HG02885 (cell line): ENCODE data around the gene VPS25.

Experiments used
- ATAC-seq: cut with Tn5 transposase; IDR thresholded peaks from one replicate; pipeline ENCODE4 v1.9.1; 2021; ENCODE audit warnings: mild to moderate bottlenecking; ENCODE audit not compliant: unreplicated experiment, poor library complexity

The VPS25 gene

GRCh38 chr17:42792545-42792944, 19.3 kb downstream of the VPS25 start:
- no peak for ATAC-seq

DNA sequence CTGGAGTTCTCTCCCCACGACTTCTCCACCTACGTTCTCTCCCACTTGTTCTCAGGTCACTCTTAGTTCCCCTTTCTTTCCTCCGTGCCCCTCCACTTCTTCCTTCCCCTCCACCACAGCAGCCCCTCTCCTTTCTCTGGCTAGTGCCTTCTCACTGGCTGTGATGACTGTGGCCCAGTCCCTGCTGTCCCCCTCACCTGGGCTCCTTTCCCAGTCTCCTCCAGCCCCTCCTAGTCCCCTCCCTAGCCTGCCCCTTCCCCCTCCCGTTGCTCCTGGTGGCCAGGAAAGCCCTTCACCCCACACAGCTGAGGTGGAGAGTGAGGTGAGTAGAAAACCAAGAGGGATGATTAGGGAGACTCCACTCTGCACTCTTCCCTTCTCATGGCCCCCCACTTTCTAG, 21.8 kb downstream of the VPS25 start:
- no peak for ATAC-seq

GRCh38 chr17:42795465-42795864, 22.2 kb downstream of the VPS25 start:
- no peak for ATAC-seq

DNA sequence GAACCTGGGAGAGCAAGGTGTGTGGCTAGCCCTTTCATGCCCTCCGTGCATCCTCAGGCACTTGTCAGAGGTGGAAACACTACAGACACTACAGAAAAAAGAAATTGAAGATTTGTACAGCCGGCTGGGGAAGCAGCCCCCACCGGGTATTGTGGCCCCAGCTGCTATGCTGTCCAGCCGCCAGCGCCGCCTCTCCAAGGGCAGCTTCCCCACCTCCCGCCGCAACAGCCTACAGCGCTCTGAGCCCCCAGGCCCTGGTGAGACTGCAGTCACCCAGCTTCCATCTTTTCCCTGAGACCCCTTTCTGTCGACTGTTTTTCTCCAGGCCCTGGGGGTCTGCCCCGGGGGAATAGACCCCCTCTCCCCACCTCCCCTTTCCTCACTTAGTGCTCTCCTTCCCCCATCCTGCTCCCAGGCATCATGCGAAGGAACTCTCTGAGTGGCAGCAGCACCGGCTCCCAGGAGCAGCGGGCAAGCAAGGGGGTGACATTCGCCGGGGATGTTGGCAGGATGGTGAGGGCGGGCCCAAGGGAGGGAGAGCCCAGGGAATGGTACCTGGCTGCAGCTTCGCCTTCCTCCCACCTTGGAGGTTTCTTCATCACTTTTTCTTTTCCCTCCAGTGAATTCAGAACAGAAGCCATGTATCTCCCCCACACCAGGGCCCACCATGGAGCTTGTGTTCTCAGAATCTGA, 23.0 kb downstream of the VPS25 start:
- no peak for ATAC-seq

GRCh38 chr17:42797067-42798007, 24.1 kb downstream of the VPS25 start:
- ATAC-seq = no peak

- ATAC-seq = no peak
Observed at GRCh38 chr17:42798011-42798382, 24.7 kb downstream of the VPS25 start.

DNA sequence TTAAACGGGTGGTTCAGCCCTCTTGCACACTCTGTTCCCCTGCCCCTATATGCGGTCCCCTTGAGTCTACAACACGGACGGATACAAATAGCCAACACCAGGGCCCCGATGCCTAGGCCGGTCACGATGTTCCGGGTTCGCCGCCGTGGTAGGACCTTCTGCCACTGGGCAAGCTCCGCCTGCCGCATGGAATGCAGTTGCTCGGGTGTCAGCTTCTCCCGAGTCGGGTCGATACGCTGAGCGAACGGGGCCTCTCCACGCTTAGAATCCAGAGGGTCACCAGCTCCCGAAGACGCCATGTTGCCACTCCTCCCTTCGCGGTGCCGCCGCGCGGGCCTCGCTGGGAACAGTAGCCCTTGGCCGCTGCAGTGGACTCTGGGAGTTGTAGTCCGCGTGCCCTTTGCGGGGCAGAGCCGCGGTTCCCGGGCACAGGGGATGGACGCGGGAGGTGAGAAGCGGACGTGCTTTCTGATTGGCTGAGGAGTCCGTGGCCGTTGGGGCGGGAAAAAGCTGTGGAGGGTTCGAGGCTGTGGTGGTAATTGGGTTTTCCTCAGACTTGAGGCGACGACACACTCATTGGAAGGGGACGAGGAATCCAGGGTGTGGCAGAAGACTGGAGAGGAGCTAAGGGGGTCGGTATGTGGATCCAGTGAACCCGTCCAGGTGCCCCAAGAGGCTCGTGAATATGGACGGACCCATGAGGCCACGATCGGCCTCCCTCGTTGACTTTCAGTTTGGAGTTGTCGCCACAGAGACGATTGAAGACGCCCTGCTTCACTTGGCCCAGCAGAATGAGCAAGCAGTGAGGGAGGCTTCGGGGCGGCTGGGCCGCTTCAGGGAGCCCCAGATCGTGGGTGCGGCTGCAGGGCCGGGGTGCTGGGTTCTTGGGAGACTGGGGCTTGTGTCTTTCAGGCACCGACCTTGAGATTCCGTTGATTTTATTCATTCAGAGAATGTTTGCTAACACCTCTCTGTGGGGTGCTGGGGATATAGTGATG, 25.4 kb downstream of the VPS25 start, which contains the start of the genes CNTD1 and COA3:
Gene CNTD1 (plus strand): TSS at position 479 of the 998 bp plus-strand sequence. CDS start 207 bp downstream, at position 686.
Gene COA3 (minus strand): TSS at position 322 of the 998 bp plus-strand sequence. CDS start 23 bp downstream, at position 299.
- ATAC-seq = peak; percentile 85

DNA sequence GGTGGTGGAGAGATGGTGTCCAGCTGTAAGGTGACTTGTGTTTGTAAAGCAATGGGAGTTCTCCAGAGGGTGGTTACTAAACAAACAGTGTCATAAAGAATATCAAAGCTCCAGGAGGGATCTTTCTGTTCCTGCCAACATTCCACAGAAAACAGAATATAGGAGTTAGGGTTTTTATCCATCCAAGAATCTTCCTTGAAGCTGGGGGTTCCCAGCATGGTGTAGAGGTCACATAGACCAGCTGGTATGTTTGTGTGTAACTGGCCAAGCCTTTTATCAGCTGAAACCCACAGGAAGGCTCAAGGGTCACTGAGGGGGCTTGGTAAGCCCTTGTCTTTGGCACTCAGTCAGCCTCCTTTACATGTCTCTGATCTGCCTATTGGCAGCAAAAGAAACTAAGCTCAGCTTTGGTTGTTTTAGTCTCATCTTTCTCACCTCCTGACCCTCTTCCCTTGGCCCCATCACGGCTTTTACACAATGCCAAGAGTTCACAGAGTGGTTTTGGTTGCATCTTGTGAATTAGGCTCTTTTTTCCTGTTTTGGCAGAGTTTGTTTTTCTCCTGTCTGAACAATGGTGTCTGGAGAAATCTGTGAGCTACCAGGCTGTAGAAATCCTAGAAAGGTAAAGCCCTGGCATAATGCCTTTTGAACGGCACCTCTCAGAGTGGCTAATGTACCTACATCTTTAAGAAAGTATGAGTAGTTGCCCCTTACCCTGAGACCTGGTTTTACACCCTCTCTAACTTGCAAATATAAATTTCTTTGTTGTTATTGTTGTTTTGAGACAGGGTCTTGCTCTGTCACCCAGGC, 30.0 kb downstream of the VPS25 start:
- ATAC-seq = no peak

DNA sequence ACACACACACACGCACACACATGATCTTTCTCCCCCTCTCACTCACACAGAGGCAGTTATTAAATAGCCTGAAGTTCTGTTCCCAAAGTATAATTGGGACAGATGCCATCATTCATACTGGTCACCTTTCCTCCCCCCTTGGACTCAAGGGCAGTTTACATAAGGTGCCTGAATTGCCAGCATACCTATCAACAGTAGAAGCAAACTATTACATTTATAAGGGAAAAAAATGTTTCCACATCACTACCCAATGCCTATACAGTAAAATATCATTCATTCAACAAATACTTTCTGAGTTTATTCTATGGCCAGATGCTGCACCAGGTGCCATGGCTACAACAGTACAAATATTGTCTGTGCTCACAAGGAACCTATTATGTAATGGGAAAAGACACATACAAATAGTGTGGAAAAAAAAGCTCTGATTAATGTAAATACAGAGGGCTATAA, 31.7 kb downstream of the VPS25 start:
- ATAC-seq = no peak

- ATAC-seq = no peak
Observed at GRCh38 chr17:42806249-42806648, 33.0 kb downstream of the VPS25 start.

DNA sequence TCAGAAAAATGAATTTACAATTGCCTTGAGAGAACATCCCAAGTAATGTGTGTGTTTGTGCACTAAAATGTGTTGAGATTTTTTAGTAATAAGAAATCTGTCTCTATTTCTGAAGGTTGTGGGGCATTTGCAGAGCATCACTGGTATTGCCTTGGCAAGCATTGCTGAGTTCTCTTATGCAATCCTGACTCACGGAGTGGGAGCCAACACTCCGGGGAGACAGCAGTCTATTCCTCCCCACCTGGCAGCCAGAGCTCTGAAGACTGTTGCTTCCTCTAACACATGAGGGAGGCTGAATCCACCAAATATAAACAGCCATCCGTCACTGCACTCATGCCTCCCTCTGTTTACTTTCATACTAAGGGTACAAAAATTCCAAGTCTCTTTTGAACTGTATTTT, 36.0 kb downstream of the VPS25 start:
- ATAC-seq = no peak

- ATAC-seq = no peak
Observed at GRCh38 chr17:42814633-42815399, 41.6 kb downstream of the VPS25 start.

DNA sequence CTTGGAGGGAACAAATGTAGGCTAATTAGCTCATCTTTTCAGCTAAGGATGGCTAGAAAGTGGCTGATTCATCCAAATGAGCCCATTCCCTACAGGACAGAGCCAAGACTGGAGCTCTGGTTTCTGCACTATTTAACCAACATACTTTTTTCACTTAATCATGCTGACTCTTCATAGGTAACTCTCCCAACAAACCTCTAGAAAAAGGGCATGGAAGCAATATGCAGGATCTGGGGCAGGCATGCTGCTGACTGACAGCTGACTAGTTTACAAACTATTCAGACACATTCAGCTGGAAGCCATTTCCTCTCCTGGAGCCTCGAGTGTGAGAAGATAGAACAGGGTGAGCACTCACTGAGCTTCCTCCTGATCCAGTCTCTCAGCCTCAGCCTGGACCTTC, 44.6 kb downstream of the VPS25 start:
- no peak for ATAC-seq

GRCh38 chr17:42818379-42818778, 45.1 kb downstream of the VPS25 start:
- no peak for ATAC-seq

DNA sequence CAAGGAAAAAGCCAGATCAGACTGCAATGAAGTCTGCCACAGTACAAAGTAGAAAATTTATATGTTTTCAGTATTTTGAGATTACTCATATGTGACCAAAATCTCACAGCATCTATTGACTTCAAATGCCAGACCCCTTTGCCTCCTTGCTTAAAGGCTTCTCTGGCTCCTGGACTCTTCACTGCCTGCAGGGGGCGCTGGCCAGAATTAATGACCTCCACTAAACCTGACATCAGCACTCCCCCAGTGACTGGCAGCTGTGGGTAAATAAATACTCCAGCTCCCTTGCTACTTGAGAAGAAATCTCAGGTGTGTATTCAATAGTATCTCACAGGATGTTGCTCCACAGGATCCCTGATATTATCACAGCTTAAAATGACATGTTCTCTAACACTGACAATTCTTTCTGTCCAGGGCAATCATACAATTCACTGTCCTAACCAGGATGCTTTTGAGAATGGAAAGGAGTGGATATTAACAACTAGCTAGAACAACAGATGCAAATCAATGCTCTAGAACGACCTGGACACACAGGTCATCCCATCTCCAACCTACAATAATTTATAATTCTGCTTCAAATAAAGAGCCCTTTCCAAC, 46.8 kb downstream of the VPS25 start:
- no peak for ATAC-seq

GRCh38 chr17:42821176-42821575, 47.9 kb downstream of the VPS25 start:
- no peak for ATAC-seq

- ATAC-seq = no peak
Observed at GRCh38 chr17:42827472-42827871, 54.2 kb downstream of the VPS25 start.
